NCI-H526 treated with DMSO at 0.1 percent for 48 hours (cell line): ENCODE data around the gene CACNG8.
A peak's percentile ranks its signal among the peaks of the same experiment; 100 is the strongest.
"Not testable (repeated sequence)": the region's sequence is repeated elsewhere in the genome, so short reads cannot be mapped to it uniquely, and the experiment has no call there.

Source experiments
- DNase-seq: peaks from one replicate; lab custom pipeline; 2025; lab: John Stamatoyannopoulos, UW

CACNG8 gene

DNA sequence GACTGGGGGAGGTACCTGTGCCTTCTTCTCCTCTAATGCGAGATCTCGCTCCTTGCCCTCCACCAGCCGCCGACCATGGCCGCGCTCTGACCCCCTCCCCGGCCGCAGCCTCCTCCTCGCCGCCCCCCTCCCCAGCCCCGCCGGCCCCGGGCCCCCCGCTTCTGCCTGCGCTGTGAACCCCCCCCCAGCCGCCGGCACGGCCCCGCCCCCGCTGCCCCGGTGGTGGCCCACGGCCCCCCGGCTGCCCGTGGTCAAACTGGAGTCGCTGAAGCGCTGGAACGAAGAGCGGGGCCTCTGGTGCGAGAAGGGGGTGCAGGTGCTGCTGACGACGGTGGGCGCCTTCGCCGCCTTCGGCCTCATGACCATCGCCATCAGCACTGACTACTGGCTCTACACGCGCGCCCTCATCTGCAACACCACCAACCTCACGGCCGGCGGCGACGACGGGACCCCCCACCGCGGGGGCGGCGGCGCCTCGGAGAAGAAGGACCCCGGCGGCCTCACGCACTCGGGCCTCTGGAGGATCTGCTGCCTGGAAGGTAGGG is at the start of gene CACNG8:
CACNG8 (plus strand) TSS at position 51 of the 545 bp plus-strand sequence.
- DNase-seq: no peak

DNA sequence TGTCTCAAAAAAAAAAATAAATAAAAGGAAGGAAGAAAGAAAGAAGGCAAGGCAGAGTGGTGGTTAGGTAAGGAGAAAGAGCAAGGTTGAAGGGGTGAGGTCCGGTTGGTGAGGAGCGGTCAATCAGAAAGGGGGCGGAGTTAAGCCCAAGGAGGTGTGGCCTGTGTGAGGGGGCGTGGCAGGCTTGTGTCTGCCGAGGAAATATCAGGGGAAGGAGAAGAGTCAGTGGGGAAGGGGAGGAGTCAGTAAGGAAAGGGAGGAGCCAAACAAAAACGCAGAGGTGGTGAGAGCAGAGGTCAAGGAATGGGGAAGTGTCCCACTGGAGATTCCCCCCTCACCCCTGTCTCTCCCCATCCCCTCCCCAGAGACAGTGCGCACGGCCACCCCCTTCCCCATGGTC is 47.7 kb upstream of the CACNG8 start:
- DNase-seq: no peak

DNA sequence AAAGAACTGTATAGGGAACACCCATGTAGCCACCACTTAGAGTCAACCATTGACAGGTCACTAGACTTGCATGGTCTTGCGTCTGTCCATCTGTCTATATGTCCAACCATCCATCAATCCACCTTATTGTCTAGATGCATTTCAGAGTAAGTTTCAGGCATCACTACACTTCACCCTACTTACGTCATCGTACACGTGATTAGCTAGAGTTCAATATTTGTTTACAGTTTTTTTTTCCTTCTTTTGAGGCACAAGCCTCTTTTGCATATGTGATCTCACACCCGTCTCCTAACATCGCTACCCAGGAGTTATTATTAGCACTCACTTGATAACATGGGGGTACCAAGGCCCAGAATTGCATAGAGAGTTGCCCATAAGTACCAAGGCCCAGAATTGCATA is 46.7 kb upstream of the CACNG8 start:
- peak; percentile 67 for DNase-seq

DNA sequence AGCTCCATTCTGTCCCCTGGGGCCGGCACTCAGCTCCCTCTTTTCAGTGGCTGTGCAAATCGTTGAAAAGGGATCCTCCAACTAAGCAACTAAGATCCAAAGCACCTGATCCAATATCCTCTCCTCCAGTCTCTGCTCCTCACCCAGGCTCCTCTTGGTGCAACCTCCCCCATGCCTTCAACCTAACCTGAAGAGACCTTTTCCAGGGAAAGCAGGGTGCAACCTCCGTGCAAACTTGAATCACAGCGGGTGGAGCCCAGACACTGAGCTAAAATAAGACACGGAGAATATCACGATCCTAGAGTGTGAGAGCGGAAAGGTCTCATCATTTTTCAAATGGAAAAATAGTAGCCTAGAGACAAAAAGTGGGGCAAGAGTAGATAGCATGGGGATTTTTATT is 45.4 kb upstream of the CACNG8 start:
- DNase-seq: no peak

DNA sequence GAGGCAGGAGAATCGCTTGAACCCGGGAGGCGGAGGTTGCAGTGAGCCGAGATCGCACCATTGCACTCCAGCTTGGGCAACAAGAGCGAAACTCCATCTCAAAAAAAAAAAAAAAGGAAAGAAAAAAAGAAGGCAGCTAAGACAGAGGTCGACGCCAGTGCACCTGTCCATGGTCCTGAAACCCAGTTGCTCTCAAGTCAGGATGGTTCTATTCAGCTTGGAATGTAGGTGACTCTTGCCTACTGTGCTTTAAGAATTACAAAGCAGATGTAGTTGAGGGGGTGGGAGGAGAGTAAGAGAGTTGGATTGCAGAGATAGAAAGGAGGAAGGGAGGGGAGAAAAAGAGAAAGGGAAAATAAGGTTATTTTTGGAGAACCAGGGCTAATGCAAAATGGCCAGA is 35.0 kb upstream of the CACNG8 start:
- no peak for DNase-seq

DNA sequence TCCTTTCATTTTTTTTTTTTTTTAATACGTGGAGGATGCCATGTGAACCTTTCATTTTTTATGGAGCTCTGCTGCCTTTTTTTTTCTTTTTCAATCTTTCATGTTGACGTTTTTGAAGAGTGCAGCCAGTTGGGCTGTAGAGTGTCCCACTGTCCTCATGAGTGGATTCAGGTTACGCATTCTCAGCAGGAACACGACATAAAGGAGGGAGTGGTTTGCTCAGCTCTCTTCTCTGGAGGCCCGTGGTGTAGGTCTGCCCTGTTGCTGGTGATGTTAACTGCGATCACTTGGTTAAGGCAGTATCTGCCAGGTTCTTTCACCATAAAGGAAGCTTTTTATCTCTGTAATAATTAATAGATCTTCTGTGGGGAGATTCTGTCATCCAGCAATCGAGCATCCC is 26.7 kb upstream of the CACNG8 start:
- DNase-seq: no peak

DNA sequence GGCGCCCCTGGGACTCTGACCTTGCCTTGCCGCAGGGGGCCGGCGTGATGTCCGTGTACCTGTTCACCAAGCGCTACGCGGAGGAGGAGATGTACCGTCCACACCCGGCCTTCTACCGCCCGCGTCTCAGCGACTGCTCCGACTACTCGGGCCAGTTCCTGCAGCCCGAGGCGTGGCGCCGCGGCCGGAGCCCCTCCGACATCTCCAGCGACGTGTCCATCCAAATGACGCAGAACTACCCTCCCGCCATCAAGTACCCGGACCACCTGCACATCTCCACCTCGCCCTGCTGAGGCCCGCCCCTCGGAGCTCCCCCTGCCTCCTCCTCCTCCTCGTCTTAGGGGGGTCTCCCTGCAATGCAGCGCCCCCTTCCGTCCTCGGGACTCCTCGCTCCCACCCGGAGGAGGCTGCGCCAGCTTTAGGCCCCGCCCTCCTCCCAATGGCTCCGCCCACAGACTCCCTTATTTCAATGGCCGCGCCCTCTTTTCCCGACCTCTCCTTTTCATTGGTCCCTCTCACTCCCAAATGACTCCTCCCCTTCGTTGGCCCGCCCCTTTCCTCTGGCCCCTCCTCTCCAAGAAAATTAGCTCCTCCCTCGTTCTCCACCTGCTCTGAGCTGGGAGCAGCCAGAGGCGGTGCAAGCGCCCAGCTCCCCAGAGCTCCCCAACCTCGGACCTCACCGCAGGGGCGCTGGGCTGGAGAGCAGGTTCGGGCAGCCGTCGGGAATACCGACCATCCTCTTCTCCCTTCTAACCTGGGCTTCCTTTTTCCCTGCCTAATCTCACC is 20.5 kb upstream of the CACNG8 start:
- no peak for DNase-seq

DNA sequence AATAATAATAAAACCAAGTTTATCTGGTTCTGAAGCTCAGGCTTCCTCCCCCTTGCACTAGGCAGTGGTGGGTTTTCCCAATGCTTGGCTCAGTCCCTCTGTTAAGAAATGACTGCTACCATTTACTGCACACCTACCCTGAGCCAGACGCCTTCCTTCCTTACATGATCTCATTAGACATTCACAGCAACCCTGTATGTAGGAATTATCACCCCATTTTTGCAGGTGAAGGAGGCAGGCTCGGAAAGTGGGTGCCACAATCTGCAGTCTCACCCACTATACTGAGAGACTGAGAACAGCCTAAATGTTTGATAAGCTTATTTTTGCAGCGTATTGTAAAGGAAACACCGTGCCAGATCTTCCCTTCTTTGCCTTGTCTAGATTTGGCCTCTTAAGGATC is 18.3 kb upstream of the CACNG8 start:
- no peak for DNase-seq

DNA sequence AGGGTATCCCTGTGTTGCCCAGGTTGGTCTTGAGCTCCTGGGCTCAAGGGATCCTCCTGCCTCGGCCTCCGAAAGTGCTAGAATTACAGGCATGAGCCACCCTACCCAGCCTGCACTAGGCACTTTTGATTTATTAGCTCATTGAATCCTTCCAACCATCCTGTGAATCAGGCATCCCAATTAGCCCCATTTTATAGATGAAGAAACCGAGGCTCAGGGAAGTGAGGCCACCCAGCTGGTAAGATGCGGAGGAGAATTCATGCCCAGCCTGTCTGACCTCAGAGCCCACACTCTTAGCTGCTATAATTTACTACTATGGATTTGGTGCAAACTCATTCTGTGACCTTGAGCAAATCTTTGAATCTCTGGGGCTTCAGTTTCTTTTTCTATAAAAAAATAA is 17.8 kb upstream of the CACNG8 start:
- no peak for DNase-seq

DNA sequence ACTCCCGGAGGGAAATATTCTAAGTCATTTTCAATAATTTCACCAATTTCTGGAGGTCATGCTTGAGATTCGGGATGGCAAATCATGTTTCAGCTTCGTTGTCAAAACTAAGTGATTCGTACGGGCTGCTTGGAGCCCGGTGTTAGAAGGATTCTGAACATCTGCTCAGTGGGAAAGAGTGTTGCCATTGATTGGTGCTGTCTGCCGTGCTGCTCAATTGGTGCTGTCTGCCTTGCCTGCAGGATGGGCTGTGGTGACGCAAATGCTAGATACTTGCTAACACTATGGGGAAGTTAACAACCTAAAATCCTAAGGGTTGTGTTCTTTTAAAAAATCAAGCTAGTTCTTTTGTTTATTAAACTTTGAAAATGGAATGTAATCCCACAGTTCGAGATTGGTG is 17.3 kb upstream of the CACNG8 start:
- peak; percentile 63 for DNase-seq

DNA sequence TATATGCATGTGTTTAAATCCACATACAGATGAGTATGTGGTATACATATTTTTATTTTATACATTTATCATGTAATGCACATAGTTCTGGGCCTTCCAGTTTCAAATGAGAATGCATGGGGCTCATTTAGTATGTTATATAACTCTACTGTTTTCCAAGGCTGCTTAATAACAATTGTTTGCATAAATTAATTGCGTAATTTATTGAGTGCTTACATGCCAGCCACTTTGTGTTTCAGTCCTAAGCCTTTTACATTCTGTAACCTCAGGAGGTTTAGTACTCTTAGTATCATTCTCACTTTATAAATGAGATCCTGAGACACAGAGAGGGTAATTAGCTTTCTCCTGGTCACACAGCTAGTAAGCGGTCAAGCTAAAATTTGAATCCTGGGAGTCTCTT is 16.7 kb upstream of the CACNG8 start:
- DNase-seq: no peak

DNA sequence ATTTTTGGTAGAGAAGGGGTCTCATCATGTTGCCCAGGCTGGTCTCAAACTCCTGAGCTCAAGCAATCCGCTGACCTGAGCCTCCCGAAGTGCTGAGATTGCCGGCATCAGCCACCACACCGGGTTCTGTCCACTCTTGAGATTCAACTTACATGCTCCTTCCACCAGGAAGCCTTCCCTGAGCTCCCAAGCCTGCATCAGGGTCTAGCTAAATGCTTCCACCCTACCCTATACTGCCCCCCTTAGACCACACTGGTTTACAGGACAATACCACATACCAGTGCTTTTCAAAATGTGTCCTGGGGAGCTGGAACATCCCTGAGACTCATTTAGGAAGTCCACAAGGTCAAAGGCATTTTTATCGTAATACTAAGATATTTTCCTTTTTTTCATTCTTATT is 15.1 kb upstream of the CACNG8 start:
- DNase-seq: no peak

DNA sequence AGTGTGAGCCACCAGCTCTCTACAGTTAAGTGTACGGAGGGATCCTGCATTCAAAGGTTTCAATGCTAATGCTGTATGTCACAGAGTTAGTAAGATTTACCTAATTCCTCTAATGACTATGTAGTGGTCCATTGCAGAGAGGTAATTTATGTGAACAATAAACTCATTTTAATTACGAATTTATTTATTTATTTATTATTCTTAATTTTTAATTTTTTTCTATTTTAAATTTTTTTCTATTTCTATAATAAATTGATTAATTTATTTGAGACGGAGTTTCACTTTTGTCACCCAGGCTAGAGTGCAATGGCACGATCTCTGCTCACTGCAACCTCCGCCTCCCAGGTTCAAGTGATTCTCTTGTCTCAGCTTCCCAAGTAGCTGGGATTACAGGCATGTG is 14.1 kb upstream of the CACNG8 start:
- not testable (repeated sequence) for DNase-seq

DNA sequence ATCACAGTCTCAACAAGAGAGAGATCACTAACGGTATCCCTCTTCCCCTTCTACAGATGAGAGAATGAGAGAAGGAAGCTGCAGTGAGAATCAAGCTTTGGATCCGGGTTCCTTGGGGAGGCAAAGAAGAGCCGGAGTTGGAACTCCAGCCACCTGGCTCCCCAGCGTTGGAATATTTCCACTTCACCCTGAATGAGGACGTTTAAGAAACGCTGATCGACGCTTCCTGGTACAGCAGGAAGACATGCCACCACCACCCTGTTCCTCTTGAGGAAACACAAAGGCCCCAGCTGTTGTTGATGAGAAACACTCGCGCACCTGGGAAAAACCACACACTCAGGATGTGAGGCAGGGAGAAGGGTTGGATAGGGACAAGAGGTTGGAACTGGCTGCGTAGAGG is 11.3 kb upstream of the CACNG8 start:
- DNase-seq: no peak

DNA sequence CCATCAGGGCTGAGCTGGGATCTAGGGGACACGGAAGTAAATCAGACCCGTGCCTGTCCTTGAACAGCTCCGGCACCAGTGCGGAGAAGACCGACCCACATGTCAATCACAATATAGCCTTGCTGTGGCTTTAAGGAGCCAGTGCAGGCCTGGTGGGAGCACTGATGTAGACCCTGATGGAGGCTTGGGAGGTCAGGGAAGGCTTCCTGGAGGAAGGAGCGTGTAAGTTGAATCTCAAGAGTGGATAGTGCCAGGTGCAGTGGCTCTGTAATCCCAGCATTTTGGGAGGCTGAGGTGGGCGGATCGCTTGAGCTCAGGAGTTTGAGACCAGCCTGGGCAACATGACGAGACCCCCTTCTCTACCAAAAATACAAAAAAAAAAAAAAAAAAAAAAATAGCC is 10.8 kb upstream of the CACNG8 start:
- no peak for DNase-seq

DNA sequence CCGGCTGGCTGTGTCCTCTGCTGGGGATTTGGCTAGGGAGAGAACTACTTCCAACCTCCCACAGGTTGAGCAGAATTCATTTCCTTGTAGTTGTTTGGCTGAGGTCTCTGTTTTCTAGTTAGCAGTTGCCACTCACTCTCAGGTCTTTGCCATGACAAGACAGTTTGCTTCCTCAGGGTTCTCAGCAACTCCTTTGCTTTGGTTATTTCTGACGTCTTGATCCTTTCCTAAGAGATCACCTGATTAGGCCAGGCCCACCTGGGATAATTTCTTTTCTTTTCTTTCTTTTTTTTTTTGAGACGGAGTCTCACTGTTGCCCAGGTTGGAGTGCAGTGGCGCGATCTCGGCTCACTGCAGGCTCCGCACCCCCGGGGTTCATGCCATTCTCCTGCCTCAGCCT is 9.4 kb upstream of the CACNG8 start:
- DNase-seq: no peak

DNA sequence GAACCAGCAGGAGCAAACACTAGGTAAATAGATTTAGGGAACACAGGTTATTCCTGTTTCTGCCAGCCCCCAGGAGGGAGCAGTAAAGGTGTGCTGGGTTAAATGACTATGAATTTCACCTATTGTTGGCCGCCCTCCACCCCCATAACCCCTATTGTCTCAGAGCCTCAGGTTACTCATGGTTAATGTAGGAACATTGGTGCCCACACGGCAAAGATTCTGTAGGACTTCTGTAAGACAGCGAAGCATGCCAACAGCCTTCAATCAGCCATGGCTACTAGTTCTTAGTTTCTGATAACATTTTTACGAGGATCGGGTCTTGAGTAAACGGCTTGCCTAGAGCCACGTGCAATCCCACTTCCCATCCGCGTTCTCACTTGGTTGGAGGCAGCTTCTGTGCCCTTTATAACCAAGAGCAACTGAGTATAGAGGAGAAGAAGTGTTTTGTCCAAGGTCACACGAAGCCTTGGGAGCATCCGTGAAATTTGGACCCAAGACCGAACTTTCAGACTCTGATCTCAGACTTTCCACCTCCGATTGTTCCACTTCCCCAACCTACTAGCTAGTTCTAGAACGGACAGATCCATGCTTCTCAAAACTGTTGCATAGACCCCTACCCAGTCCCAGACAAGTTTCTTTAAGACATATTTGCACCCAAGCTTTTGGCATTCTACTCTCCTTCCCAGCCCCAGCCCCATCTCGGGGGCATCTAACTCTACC is 5.1 kb upstream of the CACNG8 start:
- no peak for DNase-seq

DNA sequence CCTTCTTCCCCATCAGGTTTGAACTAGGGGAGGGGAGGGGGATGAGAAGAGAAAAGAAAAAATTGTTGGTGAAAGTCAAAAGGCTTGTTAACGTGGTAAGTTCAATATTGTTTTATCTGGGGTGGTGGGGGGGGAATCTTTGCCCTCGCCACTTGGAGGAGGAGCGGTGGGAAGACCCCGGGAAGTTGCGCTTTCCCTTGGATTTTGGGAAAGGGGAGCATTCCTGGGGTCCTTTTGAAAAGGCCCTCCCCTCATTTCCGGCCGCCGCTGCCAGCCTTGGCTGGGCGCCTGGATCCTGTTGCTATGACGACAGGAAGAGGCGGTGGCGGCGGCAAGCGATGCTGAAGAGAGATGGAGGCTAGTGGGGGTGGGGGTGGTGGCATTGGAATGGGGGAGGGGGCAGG is 4.6 kb upstream of the CACNG8 start:
- DNase-seq: no peak

DNA sequence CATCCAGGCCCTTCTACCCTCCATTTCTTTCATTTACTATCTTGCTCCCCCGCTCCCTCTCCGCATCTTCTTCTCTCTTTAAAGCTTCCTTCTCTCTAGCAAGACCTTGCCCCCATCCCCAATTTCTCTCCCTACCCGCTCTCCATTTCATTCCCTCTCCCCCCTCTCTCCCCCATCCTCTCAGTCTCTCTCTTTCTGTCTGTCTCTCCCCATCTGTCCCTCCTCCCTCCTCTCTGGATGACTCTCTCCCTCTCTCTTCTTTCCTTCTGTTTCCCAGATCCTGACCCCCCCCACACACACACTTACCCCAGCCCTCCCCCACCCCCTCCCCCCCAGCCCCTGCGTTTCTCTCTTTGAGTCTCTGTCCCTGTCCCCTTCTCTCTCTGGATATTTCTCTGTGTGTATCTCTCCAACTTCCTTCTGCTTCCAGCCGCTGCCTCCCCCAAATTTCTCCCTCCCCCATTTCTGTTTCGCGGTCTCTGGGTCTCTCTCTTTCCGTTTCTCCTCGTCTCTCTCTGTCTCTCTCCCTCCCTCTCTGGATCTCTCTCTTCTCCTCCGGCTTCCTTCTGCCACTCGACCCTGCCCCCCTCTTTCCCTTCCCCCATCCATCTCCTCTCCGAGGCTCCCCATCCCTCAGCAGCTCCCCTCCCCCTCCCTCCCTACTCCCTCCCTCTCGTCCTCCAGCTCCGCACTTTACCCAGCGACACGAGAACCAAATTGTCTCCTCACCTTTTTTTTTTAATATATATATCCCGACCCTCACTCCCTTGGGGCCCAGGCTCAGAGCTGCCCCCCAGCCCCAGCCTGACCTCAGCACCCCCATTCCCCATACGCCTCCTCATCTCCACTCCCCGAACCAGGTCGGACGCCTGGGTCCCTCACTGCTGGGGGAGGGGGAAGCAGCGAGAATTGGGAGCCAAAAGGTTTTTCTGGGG is 3.6 kb upstream of the CACNG8 start:
- no peak for DNase-seq

DNA sequence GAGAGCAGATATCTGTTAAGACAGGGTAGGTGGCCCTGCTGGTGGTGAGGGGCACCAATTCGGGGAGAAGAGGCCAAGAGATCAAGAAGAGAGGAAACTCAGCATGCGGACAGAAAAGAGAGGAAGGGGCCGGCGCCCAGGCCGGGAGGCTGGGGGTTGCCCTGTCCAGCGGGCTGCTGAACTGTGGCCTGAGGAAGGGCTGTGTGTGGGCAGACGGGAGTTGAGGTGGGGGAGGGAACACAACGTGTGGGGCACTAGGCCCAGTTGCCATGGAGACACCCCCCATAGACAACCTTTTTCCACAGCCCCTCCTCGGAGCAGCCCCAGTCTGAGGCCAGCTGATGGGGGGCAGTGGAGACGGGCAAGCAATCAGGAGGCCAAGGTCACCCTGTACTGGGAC is 2.5 kb upstream of the CACNG8 start:
- DNase-seq: no peak

DNA sequence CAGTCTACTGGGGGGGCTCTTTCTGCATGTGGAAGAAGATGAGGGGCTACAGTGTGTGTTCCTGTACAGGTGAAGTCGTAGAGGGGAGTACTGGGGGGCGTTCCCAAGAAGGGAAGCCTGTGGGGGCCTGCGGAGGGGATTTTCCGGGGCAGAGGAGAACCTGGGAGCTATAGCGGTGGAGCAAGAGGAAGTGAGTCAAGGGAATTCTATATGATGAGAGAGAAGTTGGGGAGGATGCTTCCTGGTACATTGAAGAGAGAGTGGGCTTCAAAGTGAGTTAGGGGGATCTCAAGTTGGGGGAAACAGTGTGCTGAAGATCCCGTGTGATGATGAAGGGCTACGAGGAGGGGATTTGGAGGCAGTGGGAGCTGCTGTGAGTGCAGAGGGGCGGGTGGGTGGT is 1.9 kb upstream of the CACNG8 start:
- no peak for DNase-seq
